IPS-18c (cell line): ENCODE measurements around the gene SRRM3.
"Not testable (repeated sequence)": the region's sequence is repeated elsewhere in the genome, so short reads cannot be mapped to it uniquely, and the experiment has no call there.

Source experiments
- H3K4me3 ChIP-seq: 2 replicates; pipeline ENCODE4 v1.7.0; 2013; ENCODE audit warnings: low read depth, mild to moderate bottlenecking, low read length, moderate library complexity; ENCODE audit not compliant: insufficient read depth
- H3K9me3 ChIP-seq: one replicate; pipeline ENCODE4 v1.6.1; 2013; ENCODE audit warnings: mild to moderate bottlenecking, low read length, moderate library complexity; ENCODE audit not compliant: control insufficient read depth, insufficient read depth

SRRM3 gene

DNA sequence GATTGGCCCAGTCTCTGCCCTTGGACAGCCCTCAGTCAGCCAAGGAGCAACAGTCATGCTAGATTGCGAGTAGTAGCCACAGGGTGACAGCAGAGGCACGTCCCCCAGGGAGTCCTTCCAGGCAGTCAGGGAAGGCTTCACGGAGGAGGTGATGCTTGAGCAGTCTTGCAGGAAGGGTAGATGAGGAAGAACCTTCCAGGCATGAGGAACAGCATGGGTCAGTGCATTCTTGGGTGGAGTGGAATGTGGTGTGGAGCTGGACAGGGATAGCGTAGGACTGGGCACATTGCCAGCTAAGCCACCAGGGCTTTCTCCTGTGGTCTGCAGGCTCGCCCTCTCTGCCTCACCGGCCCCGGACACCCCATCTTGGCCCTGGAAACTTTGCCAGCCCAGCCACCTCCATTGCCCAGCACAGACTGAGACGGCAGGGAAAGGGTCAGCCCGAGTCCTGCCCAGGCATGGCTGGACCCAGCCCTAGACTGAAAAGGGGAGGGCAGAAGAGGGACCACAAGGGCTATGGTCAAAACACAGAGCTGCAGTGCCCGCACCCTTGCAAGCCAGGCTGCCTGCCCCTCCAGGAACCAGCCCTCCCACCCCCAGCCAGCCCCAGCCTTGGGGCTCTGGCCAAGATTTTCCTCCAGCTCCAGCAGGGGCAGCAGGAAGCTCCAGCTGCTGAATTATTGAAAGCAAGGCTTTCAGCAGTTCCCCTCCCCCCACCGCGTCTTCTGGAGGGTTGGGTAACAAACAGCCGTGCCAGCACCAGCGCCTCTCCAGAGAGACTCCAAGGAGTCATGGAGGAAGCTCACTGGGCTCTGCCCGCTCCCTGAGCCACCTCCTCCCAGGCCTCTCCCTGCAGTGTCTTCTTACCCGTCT, 18.7 kb downstream of the SRRM3 start:
- Histone ChIP-seq H3K4me3 (no peak overlapping the region), H3K9me3 (no peaks in the 10 kb centered on the region)

DNA sequence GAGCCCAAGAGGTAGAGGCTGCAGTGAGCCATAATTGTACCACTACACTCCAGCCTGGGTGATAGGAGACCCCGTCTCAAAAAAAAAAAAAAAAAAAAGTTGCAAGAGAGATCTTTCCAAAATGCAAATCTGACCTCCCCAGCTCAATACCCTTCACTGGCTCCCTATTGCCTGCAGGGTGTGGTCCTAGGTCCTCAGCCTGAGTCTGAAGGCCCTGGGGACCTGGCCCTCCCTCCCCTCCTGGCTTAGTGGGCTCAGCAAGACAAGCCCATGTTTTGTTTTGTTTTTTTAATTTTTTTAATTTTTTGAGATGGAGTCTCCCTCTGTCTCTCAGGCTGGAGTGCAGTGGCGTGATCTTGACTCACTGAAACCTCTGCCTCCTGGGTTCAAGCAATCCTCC, 20.6 kb downstream of the SRRM3 start:
- Histone ChIP-seq H3K4me3 (no peak overlapping the region), H3K9me3 (no peaks in the 10 kb centered on the region)

DNA sequence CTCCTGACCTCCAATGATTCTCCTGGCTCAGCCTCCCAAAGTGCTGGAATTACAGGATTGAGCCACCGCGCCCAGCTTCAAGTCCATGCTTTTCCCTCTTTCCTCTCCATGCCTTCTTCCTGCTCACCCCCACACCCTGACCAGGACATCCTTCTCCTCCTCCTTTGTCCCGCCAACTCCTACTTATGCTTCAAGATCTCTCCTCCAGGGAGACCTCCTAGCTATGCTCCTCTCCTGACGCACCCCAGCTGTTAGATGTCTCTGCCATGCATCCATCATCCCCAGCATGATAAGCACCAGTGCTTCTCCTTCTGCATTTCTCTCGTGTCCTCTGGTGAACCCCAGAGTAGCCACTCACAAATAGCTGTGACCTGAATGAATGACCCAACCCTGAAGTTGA, 21.1 kb downstream of the SRRM3 start:
- no peak overlapping the region for H3K4me3 ChIP-seq
- H3K9me3 ChIP-seq: no peaks in the 10 kb centered on the region

DNA sequence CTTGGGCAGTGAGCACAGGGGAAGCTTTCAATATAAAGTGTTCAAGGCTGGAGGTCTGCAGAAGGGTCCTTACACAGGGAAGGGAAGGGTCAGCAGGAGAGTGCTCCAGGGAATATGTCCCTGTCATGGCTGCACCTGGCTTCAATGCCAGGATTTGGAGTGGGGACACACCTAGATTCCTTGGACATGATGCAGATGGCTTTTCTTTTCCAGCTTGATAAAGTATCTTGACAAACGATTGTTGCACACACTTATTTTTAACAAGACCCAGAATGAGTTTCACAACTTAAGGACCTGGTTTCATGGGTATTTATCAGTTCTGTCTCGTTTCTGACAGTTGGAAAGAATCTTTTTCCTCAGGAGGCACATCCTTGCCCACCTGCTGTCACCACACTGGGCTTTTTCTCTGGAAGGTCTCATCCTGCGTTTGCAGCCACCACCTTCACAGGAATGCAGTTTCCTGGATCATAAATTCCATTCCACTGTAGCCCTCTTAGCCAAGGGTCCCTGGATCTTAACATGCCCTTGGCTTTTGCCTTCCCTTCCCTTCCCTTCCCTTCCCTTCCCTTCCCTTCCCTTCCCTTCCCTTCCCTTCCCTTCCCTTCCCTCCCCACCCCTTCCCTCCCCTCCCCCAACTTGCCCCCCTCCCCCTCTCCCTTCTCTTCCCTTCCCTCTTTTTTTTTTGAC, 21.7 kb downstream of the SRRM3 start:
- H3K9me3 ChIP-seq: no peaks in the 10 kb centered on the region
- no peak overlapping the region for H3K4me3 ChIP-seq

DNA sequence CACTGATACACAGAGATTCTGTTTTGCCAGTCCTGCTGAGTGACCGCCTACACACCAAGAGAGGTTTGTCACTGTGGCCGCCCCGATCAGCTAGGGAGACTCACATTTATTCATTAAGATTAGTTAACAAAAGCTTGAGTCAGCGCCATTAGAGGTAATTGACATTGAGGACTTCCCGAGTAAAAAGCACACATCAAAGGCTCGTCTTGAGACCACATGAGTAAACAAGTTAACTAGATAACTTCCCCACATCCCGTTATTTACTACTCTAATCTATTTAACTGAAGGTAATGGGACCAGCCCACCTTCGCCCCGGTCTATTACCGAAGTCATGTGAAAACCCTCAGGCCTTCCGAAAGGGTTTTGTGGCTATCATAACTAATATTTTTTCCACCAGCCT, 23.0 kb downstream of the SRRM3 start:
- Histone ChIP-seq H3K4me3 (no peak overlapping the region), H3K9me3 (no peaks in the 10 kb centered on the region)

- H3K4me3 ChIP-seq: no peak overlapping the region
- H3K9me3 ChIP-seq: no peaks in the 10 kb centered on the region
Measured at GRCh38 chr7:76225379-76225778, 23.7 kb downstream of the SRRM3 start.

GRCh38 chr7:76225951-76226350, 24.3 kb downstream of the SRRM3 start:
- no peak overlapping the region for H3K4me3 ChIP-seq
- no peaks in the 10 kb centered on the region for H3K9me3 ChIP-seq

DNA sequence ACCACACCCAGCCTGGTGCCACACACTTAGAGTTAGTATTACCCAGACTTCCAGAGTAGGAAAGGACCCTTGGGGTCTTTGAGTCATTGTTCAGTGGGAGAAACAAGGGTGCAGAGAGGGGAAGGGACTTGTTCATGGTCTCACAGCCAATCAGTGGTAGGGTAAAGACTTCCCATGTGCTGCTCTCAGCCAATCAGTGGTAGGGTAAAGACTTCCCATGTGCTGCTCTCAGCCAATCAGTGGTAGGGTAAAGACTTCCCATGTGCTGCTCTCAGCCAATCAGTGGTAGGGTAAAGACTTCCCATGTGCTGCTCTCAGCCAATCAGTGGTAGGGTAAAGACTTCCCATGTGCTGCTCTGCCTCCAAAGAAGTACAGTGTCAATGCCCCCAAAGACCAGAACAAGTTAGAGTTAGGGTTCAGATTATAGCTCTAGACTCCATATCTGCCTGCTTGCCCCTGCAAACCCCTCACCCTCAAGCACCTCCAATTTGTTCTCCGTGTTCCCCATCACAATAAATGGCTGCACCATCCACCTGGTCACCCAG, 25.3 kb downstream of the SRRM3 start:
- H3K4me3 ChIP-seq, H3K9me3 ChIP-seq: not testable (repeated sequence)

DNA sequence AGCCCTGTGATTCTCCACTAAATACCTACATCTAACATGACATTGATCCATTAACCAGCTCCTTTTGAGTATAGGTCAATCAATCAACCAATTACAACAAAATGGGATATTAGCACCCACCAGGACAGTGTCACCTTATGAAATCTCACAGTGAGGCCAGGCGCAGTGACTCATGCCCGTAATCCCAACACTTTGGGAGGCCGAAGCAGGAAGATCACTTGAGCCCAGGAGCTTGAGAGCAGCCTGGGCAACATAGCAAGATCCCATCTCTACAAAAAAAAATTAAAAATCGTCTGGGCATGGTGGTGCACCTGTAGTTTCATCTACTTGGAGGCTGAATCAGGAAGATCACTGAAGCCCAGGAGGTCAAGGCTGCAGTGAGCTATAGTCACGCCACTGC, 28.5 kb downstream of the SRRM3 start:
- Histone ChIP-seq H3K4me3 (no peak overlapping the region), H3K9me3 (no peaks in the 10 kb centered on the region)

- Histone ChIP-seq H3K4me3 (no peak overlapping the region), H3K9me3 (no peaks in the 10 kb centered on the region)
Measured at GRCh38 chr7:76231071-76231470, 29.4 kb downstream of the SRRM3 start.

DNA sequence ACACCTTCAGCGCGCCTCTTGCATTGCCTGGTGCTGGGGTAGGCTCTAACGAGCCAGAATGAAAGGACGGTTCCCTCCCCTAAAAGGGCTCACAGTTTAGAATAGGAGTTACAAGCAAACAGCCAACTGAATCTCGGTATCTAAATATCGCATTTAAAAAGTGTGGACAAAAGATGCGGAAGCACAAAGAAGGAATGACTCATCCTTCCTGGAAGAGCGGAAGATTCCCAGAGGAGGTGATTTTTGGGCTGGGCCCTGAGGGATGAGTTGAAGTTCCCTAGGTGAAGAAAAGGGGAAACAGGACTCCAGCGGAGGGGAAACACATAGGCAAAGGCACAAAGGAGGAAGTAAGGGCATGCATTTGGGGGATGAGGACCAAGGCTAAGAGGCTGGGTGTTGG, 29.9 kb downstream of the SRRM3 start:
- Histone ChIP-seq H3K9me3 (no peaks in the 10 kb centered on the region), H3K4me3 (no peak overlapping the region)

DNA sequence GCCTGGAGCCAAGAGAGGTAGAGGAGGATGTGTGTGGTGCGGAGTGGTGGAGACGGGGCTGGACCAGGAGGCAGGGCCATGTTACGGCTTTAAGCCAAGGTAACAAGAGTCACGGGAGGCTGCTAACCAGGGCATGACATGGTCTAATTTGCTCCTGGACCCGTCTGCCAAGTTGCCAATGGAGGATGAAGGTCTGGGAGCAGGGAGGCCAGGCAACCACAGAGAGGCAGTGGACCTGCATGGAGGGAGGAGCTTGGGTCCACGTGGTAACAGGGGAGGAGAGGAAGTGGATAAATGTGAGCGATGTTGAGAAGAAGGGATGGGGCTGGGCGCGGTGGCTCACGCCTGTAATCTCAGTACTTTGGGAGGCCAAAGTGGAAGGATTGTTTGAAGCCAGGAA, 31.0 kb downstream of the SRRM3 start:
- Histone ChIP-seq H3K9me3 (no peaks in the 10 kb centered on the region), H3K4me3 (no peak overlapping the region)

DNA sequence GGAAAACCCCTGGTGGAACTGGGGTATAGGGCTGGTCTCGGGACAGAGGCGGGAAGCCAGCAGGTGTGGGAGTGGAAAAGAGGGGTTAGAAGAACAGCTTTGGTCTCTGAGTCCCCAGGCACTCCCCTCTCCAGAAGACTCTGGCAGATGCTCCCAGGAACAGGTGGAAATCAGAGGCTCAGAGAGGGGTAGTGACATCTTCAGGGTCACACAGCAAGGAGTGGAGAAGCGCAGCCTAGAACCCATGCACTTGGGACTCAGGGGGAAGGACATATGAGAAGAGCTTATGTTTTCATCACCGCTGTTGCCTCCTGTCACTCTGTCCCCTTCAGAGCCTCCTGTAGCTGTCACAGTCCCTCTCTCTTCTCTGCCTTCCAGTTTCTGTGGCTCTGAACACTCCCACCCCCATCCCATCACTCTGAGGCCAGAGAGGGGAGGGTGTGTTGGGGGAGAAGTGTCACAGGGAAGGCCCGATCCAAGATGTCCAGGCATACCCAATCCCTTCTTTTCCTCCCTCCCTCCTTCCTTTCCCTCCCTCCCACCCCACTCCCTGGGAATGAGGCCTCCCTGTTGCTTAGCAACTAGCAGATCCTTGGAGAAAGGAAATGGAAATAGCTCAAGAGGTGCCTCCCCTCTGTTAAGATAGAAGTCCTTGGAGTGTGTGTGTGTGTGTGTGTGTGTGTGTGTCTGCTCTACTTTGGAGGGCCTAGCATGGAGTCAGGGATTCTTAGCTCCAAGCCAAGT, 32.0 kb downstream of the SRRM3 start:
- Histone ChIP-seq H3K4me3 (peak overlapping the region; percentile 62; the same call in 1 of the 2 replicates), H3K9me3 (no peaks in the 10 kb centered on the region)

DNA sequence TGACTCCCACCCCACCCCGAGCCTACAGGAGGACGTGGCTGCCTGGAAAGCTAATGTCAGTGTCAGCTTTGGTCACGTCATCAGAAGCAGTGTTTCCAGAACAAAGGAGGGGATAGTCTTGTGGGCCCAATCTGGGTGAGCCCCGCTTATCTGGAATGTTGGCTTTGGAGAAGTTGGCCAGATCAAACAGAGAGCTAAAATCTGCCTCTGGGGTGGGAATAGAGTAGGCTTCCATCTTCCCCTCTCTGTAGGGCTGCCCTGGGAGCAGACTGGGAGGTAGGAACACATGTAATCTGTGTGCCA, 32.5 kb downstream of the SRRM3 start:
- Histone ChIP-seq H3K9me3 (no peaks in the 10 kb centered on the region), H3K4me3 (peak overlapping the region; percentile 62; the same call in 1 of the 2 replicates)

- Histone ChIP-seq H3K9me3 (no peaks in the 10 kb centered on the region), H3K4me3 (peak overlapping the region; percentile 62)
Measured at GRCh38 chr7:76234931-76235441, 33.3 kb downstream of the SRRM3 start.

DNA sequence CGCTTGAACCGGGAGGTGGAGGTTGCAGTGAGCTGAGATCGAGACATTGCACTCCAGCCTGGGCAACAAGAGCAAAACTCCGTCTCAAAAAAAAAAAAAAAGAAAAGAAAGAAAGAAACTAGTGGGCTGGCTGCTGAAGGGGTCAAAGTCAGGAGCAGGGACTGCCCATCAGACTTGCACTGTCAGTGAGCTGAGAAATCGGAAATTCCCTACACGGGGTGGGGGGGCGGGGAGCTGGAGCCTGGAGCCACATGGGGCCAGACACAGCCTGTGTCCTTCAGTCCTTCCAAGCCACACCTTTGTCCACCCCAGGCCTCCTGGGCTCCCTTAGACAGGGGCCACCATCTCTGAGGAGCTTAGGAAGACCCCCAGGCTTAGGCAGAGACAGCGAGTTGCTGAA, 34.5 kb downstream of the SRRM3 start:
- Histone ChIP-seq H3K4me3 (no peak overlapping the region), H3K9me3 (no peaks in the 10 kb centered on the region)

DNA sequence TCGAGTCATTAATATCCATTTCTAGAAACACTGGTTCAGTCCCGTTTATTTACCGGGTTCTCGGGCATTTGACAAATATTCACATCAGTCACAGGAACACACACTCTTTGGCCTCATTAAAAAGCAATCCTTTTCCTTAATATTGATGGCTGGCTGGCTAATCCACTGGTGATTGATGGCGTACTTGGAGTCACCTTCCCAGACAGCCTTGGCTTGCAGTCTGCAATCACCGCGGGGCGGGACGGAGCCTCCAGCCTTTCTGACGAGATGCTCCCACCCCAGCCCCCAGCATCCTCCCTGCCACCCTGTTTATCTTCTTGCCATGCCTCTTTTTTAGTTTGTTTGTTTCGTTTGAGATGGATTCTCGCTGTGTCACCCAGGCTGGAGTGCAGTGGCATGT, 36.6 kb downstream of the SRRM3 start:
- H3K4me3 ChIP-seq: no peak overlapping the region
- no peaks in the 10 kb centered on the region for H3K9me3 ChIP-seq

DNA sequence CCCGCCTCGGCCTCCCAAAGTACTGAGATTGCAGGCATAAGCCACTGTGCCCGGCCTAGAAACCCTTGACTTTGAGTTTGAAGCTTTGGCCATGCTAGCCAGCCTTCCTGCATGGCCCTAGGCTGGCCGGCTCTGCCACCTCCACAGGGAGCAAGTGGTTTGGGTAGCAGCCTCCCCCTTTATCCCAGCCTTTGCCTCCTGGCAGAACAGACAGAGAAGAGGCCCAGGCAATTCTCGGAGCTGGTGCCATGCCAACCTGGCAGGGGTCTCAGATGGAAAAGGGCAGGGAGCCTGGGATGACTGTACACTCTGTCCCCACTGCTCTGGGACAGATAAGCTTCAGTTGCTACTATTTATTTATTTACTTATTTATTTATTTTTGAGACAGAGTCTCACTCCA, 39.4 kb downstream of the SRRM3 start:
- Histone ChIP-seq H3K9me3 (no peaks in the 10 kb centered on the region), H3K4me3 (no peak overlapping the region)
